ENCODE results near the gene ITGB6. TPM values are rescaled to one million over a fixed set of nuclear protein-coding genes. Genes with fewer than 3 reads are reported as not detected.

ITGB6 gene
- total and polyA plus RNA-seq, 7 donors, result 2.1 to 24.3 (median 4.8) TPM

- Histone ChIP-seq H3K36me3 (ENCODE audit: insufficient read depth in 1 of 2, low read depth in 1 of 2) (no peaks in the 10 kb centered on the region), H3K9me3 (no peaks in the 10 kb centered on the region), H3K27ac (no peak overlapping the region), H3K27me3 (ENCODE audit: insufficient read depth in 3 of 3, low read length in 2 of 3) (peaks cover 0 to 1% (median 0%) of the 10 kb centered on the region in 3 donors), H3K4me3 (peak overlapping the region; percentile 72), H3K4me1 (no peaks in the 10 kb centered on the region)
- no peak for ATAC-seq
- DNase-seq, result no peak
- intact Hi-C loops (cut with DNase I), result no loop called here
- WGBS, 3 donors, result 80 to 84% (median 83%) methylated on average over 18 of the region's 18 CpGs
- TF ChIP-seq, protein P1, sequence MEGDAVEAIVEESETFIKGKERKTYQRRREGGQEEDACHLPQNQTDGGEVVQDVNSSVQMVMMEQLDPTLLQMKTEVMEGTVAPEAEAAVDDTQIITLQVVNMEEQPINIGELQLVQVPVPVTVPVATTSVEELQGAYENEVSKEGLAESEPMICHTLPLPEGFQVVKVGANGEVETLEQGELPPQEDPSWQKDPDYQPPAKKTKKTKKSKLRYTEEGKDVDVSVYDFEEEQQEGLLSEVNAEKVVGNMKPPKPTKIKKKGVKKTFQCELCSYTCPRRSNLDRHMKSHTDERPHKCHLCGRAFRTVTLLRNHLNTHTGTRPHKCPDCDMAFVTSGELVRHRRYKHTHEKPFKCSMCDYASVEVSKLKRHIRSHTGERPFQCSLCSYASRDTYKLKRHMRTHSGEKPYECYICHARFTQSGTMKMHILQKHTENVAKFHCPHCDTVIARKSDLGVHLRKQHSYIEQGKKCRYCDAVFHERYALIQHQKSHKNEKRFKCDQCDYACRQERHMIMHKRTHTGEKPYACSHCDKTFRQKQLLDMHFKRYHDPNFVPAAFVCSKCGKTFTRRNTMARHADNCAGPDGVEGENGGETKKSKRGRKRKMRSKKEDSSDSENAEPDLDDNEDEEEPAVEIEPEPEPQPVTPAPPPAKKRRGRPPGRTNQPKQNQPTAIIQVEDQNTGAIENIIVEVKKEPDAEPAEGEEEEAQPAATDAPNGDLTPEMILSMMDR (IDR thresholded peaks at IDR 0.05), result no peak
Measured at GRCh38 chr2:160061533-160061932, 138.5 kb downstream of the ITGB6 start.

DNA sequence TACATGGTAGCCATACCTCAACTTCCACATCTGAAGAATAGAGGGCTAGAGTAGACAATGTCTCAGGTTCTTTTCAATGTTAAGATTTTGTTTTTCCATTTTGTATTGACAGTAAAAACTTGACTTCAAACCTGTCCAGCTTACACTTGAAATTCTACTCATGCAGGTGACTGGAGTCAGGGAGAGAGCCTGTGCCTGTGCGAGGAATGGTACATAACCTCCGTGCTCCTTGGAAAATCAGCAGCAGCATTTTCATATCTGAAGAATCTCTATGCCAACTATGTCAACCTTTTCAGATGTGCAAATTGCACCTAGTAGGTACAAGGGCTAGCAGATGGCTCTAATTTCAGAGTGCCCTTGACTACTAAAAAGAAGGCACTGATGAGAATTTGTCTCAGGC is 139.8 kb downstream of the ITGB6 start:
- 96 to 98% (median 98%) methylated on average over 2 of the region's 2 CpGs for WGBS, 3 donors
- peaks cover 0 to 1% (median 0%) of the 10 kb centered on the region in 3 donors for H3K27me3 ChIP-seq (ENCODE audit: insufficient read depth in 3 of 3, low read length in 2 of 3)
- no peaks in the 10 kb centered on the region for H3K9me3 ChIP-seq
- ATAC-seq (no peak), DNase-seq (no peak)
- H3K4me1 ChIP-seq, result no peaks in the 10 kb centered on the region
- H3K27ac ChIP-seq, result no peak overlapping the region
- TF ChIP-seq, protein P1 (IDR thresholded peaks at IDR 0.05), result no peak
- no peaks in the 10 kb centered on the region for H3K36me3 ChIP-seq (ENCODE audit: insufficient read depth in 1 of 2, low read depth in 1 of 2)
- no peak overlapping the region for H3K4me3 ChIP-seq
- intact Hi-C loops (cut with DNase I), result no loop called here

GRCh38 chr2:160057356-160057755 is 142.7 kb downstream of the ITGB6 start:
- no peaks in the 10 kb centered on the region for H3K4me1 ChIP-seq
- DNase-seq (no peak), ATAC-seq (no peak)
- peaks cover 0 to 1% (median 0%) of the 10 kb centered on the region in 3 donors for H3K27me3 ChIP-seq (ENCODE audit: insufficient read depth in 3 of 3, low read length in 2 of 3)
- no peaks in the 10 kb centered on the region for H3K36me3 ChIP-seq (ENCODE audit: insufficient read depth in 1 of 2, low read depth in 1 of 2)
- H3K4me3 ChIP-seq, result no peak overlapping the region
- WGBS, 3 donors, result 67 to 88% (median 78%) methylated on average over 2 of the region's 2 CpGs
- intact Hi-C loops (cut with DNase I), result no loop called here
- H3K9me3 ChIP-seq, result no peaks in the 10 kb centered on the region
- TF ChIP-seq, protein P1 (IDR thresholded peaks at IDR 0.05), result no peak
- no peak overlapping the region for H3K27ac ChIP-seq

GRCh38 chr2:160055726-160056108 is 144.4 kb downstream of the ITGB6 start:
- H3K27me3 ChIP-seq (ENCODE audit: insufficient read depth in 3 of 3, low read length in 2 of 3), result no peaks in the 10 kb centered on the region
- H3K4me3 ChIP-seq, result no peak overlapping the region
- peaks cover 5% of the 10 kb centered on the region for H3K4me1 ChIP-seq
- ATAC-seq, result no peak
- intact Hi-C loops (cut with DNase I), result no loop called here
- no peaks in the 10 kb centered on the region for H3K36me3 ChIP-seq (ENCODE audit: insufficient read depth in 1 of 2, low read depth in 1 of 2)
- H3K27ac ChIP-seq, result no peak overlapping the region
- no peak for DNase-seq
- TF ChIP-seq, protein P1 (IDR thresholded peaks at IDR 0.05), result no peak
- no peaks in the 10 kb centered on the region for H3K9me3 ChIP-seq
- WGBS, 3 donors, result 84 to 92% (median 89%) methylated on average over 7 of the region's 7 CpGs

- intact Hi-C loops (cut with DNase I), result no loop called here
- no peak for DNase-seq
- H3K4me3 ChIP-seq, result no peak overlapping the region
- no peaks in the 10 kb centered on the region for H3K36me3 ChIP-seq (ENCODE audit: insufficient read depth in 1 of 2, low read depth in 1 of 2)
- no peak for ATAC-seq
- no peaks in the 10 kb centered on the region for H3K9me3 ChIP-seq
- peaks cover 5% of the 10 kb centered on the region for H3K4me1 ChIP-seq
- 56 to 67% (median 60%) methylated on average over 7 of the region's 7 CpGs for WGBS, 3 donors
- H3K27ac ChIP-seq, result no peak overlapping the region
- no peaks in the 10 kb centered on the region for H3K27me3 ChIP-seq (ENCODE audit: insufficient read depth in 3 of 3, low read length in 2 of 3)
- TF ChIP-seq, protein P1 (IDR thresholded peaks at IDR 0.05), result no peak
Measured at GRCh38 chr2:160054984-160055725, 144.9 kb downstream of the ITGB6 start.

Measured in psoas muscle (tissue), 8 donors.